Colonic mucosa (tissue), 4 donors: Measurements from ENCODE around the gene NAP1L4. TPM values are rescaled to one million over a fixed set of nuclear protein-coding genes. Genes with fewer than 3 reads are reported as not detected.

Experiments used
- DNase-seq: peaks from one replicate; pipeline ENCODE4 v3.0.0-alpha.2; 2020
- H3K27ac ChIP-seq: fragments of 200-600 bp; one replicate; pipeline ENCODE4 v1.8.0; 2021
- H3K27me3 ChIP-seq: fragments of 200-600 bp; one replicate; pipeline ENCODE4 v1.8.0; 2021
- H3K36me3 ChIP-seq: fragments of 200-600 bp; one replicate; pipeline ENCODE4 v1.8.0; 2021
- H3K4me1 ChIP-seq: fragments of 200-600 bp; one replicate; pipeline ENCODE4 v1.8.0; 2021; ENCODE audit warnings: mild to moderate bottlenecking
- H3K4me3 ChIP-seq: fragments of 200-600 bp; one replicate; pipeline ENCODE4 v1.8.0; 2021
- H3K9ac ChIP-seq, 2 donors: one replicate each; pipeline ENCODE4 v1.7.0; 2013; ENCODE audit warnings: control low read depth in 2 of 2, low read depth in 2 of 2, low read length in 2 of 2
- H3K9me3 ChIP-seq: fragments of 200-600 bp; one replicate; pipeline ENCODE4 v1.8.0; 2021
- intact Hi-C: fragments of 100-400 bp; cut with DNase I; formaldehyde crosslinking; loops from one replicate; pipeline ENCODE4 v1.14.1; 2022
- total RNA-seq, 2 donors: library from RNA; stranded (reverse); fragmentation: NEBNext Ultra II Directional in 1 of 2; extraction: Animal tissue kit (Norgen Biotek cat#: 25700) in 1 of 2; gene quantifications; one replicate each; pipeline ENCODE4 v1.2.1, GENCODE V29; 2021
- TF ChIP-seq, protein P1 (sequence below): fragments of 200-600 bp; IDR thresholded peaks from one replicate; pipeline ENCODE4 v1.8.0; 2022; ENCODE audit warnings: antibody characterized with exemption, mild to moderate bottlenecking
- donor health status: healthy.
- donor health status: DM: no; HTN: no; CAD: no.
- donor health status: DM: no; HTN: no; CAD: no.

Gene NAP1L4
- total RNA-seq, 2 donors from 2014 or later = 96.1 to 134 TPM

DNA sequence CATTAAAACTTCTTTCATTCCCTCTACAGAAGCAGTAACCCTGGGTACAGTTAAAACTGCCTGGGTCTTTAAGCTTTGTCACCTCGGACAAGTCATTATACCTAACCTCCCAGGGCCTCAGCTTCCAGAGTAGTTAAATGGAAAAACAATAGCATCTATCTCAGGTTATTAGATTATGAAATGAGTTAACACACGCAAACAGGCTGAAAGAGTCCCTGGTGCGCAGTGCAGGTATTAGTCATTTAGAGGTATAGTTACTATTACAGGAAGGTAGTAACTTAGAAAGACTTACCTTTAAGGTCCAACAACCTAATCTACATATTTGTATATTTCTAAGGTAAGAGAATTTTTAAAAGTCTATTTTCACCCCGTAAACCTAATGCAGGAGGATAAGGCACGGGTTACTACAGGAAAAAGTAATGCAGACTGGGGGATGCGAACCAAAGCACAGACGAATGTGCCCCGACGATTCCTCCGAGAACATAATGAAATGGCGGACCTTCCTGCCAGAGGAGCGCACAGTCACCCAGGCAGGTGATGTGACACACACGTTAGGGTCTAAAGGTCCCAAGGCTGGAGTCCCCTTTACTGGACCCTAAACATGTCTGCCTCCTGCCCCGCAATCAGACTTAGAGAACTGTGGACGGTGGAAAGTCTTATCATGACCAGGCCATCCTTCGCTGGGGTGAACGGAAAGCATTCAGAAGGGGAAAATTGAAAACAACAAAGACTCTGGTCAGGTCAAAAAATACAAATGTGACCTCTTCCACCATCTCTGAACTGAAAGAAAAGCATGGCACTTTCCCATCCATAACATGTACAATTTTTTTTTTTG lies 1.3 kb downstream of the NAP1L4 start:
- no peaks in the 10 kb centered on the region for H3K27me3 ChIP-seq
- peaks cover 5% of the 10 kb centered on the region for H3K4me1 ChIP-seq
- peak overlapping the region; percentile 77 to 87 for H3K9ac ChIP-seq
- intact Hi-C loops = no loop called here
- H3K9me3 ChIP-seq = no peaks in the 10 kb centered on the region
- peak overlapping the region; percentile 87 for H3K27ac ChIP-seq
- H3K4me3 ChIP-seq = peak overlapping the region; percentile 86
- DNase-seq = peak; percentile 49
- TF ChIP-seq, protein P1, sequence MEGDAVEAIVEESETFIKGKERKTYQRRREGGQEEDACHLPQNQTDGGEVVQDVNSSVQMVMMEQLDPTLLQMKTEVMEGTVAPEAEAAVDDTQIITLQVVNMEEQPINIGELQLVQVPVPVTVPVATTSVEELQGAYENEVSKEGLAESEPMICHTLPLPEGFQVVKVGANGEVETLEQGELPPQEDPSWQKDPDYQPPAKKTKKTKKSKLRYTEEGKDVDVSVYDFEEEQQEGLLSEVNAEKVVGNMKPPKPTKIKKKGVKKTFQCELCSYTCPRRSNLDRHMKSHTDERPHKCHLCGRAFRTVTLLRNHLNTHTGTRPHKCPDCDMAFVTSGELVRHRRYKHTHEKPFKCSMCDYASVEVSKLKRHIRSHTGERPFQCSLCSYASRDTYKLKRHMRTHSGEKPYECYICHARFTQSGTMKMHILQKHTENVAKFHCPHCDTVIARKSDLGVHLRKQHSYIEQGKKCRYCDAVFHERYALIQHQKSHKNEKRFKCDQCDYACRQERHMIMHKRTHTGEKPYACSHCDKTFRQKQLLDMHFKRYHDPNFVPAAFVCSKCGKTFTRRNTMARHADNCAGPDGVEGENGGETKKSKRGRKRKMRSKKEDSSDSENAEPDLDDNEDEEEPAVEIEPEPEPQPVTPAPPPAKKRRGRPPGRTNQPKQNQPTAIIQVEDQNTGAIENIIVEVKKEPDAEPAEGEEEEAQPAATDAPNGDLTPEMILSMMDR = no peak
- no peaks in the 10 kb centered on the region for H3K36me3 ChIP-seq

DNA sequence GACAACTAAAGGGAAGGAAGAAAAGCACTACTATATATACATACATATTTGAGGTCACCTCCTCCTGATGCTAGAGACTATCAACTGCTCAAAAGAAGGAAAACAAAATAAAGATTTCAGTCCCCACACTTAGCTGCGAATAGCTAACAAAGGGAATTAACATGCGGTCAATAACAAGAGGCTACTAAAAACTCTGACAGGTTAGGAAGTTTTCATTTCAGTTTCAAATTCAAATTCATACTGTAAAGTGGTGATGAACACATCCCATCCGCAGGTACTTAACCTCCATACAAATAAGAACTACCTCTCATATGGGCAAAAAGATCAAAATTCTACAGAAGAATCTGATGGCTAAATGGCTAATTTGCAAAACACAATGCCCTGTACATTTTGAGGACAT lies 2.6 kb downstream of the NAP1L4 start:
- no peak for DNase-seq
- Histone ChIP-seq H3K27me3 (no peaks in the 10 kb centered on the region), H3K36me3 (no peaks in the 10 kb centered on the region), H3K4me3 (peak overlapping the region; percentile 86), H3K9ac (peak overlapping the region in 1 of 2 donors; percentile 38), H3K27ac (peak overlapping the region; percentile 2), H3K4me1 (peaks cover 5% of the 10 kb centered on the region), H3K9me3 (no peaks in the 10 kb centered on the region)
- intact Hi-C loops = no loop called here
- TF ChIP-seq, protein P1 = no peak

DNA sequence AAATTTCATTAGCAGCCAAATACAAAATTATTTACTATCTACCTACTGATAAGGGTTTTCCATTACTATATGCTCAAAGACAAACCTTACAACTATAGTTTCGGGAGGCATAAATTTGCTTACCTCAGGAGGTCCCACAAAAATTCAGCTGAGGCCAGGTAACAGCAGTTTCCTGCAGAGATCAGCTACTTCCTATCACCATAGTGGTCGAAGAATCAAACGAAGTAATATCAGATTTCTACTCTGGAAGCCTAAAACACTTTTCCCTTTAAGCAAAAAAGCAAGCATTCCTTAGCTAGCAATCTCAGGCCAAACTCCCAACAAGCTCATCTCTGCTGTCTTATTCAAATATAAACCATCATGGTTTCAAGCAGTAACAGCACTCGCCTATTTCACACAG lies 3.1 kb downstream of the NAP1L4 start:
- Histone ChIP-seq H3K9ac (peak overlapping the region in 1 of 2 donors; percentile 38), H3K4me1 (peaks cover 5% of the 10 kb centered on the region), H3K27ac (peak overlapping the region; percentile 2), H3K36me3 (no peaks in the 10 kb centered on the region), H3K27me3 (no peaks in the 10 kb centered on the region), H3K9me3 (no peaks in the 10 kb centered on the region), H3K4me3 (peak overlapping the region; percentile 8)
- TF ChIP-seq, protein P1 = no peak
- intact Hi-C loops = no loop called here
- DNase-seq = no peak

DNA sequence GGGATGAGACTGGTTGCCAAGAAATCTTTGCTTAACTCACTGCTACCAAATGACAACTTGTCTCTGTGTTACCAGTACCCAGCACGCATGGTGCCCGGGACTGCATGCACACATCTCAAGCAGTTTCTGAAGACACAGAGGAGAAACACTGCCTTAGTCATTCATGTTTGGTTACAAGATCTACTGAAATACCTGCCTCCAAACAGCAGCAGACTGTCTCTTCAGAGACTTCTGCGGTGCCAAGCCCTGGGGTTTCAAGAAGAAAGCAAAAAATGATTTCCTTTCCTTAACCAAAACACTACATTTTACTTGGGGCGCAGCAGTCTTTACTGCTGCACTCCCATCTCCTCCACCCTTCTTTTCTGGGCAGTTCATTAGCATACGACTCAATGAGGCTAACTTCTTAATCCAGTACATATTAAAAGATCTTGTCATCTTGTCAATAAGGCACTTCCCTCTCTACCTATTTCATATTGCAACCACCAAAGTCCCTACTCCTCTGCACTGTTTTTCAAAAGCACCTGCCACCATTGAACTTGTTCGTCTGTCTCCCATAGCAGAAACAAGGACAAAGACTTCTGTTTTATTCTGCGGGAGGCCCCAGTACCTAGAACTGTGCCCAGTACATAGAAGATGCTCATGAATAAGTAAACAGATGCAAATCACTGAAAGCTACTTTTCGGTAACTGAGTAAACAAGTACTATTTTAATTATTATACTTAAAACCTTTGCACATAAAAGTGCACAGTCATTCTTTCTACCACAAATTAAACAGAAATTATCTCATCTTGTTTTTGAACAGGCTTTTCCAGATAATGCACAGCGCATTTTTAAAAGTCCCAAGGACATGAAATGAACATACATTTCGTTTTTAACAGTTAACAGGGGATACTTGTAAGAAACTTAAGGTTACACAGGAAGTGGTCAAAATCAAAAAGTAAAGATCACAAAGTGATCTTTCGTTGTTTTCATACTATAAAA lies 4.0 kb downstream of the NAP1L4 start:
- H3K27me3 ChIP-seq = no peaks in the 10 kb centered on the region
- H3K9me3 ChIP-seq = no peaks in the 10 kb centered on the region
- peaks cover 5% of the 10 kb centered on the region for H3K4me1 ChIP-seq
- peak overlapping the region; percentile 8 for H3K4me3 ChIP-seq
- TF ChIP-seq, protein P1 = no peak
- peak overlapping the region; percentile 2 for H3K27ac ChIP-seq
- no peaks in the 10 kb centered on the region for H3K36me3 ChIP-seq
- DNase-seq = no peak
- peak overlapping the region in 1 of 2 donors; percentile 9 for H3K9ac ChIP-seq
- intact Hi-C loops = no loop called here

DNA sequence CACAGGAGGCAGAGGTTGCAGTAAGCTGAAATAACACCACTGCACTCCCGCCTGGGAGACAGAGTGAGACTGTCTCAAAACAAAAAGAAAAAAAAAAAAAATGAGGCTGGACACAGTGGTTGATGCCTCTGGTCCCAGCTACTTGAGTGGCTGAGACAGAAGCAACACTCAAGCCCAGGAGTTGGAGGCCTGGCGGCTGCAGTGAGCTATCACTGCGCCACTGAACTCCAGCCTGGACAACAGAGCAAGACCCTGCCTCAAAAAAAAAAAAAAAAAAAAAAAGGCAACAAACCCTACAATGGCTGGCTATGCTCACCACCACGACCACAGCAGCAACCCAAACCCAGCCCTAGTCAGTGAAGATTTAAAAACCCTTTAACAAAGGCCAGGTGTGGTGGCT lies 8.2 kb downstream of the NAP1L4 start:
- H3K4me3 ChIP-seq = no peak overlapping the region
- no peaks in the 10 kb centered on the region for H3K9me3 ChIP-seq
- DNase-seq = no peak
- no peak overlapping the region for H3K9ac ChIP-seq
- no peaks in the 10 kb centered on the region for H3K4me1 ChIP-seq
- no peak overlapping the region for H3K27ac ChIP-seq
- no peaks in the 10 kb centered on the region for H3K27me3 ChIP-seq
- no peaks in the 10 kb centered on the region for H3K36me3 ChIP-seq
- intact Hi-C loops = no loop called here
- TF ChIP-seq, protein P1 = no peak
